ENCODE data around the gene PLD1.

PLD1 gene

DNA sequence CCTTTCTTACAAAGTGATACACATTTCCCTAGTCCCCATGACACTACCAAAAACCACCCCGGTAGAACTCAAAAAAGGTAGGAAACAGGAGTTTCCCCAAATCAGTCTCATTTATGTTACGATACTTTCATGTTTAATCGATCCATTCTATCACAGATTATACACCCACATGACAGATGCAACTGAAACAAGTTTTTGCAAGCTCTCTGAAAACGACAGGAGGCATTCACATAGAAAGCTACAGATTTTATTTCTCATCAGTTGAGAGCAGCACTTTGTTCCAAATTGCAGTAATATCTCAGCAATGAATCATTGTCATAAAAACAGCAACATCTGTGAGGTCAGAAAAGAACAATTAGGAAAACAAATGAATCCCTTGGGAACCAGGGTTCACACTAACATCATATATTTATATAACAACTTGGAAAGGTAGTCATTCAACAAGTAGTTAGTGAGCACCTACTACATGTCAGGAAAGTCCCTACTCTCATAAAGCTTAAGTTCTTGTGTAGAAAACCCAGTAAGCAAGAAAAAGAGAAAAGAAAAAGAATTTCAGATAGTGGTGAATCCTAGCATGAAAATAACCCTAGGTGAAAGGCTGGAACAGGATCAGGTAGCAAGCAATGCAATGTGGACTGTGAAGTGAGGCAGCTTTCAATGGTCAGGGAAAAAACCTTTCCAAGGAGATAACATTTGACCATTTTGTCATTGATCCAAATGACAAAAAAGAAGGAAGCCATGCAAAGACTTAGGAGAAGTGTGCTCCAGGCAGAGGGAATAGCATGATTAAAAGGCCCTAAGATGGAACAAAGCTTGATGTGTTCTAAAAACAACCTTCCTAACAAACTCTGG is 8.3 kb downstream of the PLD1 start (continued):
- TF ChIP-seq, protein P1, sequence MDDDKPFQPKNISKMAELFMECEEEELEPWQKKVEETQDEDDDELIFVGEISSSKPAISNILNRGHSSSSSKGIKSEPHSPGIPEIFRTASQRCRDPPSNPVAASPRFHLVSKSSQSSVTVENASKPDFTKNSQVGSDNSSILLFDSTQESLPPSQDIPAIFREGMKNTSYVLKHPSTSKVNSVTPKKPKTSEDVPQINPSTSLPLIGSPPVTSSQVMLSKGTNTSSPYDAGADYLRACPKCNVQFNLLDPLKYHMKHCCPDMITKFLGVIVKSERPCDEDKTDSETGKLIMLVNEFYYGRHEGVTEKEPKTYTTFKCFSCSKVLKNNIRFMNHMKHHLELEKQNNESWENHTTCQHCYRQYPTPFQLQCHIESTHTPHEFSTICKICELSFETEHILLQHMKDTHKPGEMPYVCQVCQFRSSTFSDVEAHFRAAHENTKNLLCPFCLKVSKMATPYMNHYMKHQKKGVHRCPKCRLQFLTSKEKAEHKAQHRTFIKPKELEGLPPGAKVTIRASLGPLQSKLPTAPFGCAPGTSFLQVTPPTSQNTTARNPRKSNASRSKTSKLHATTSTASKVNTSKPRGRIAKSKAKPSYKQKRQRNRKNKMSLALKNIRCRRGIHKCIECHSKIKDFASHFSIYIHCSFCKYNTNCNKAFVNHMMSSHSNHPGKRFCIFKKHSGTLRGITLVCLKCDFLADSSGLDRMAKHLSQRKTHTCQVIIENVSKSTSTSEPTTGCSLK (tag by site-specific recombination; IDR thresholded peaks at IDR 0.05) = no peak
- TF ChIP-seq SCRT2 (tag by site-specific recombination; IDR thresholded peaks at IDR 0.05) (peak; percentile 91), ZSCAN30 (tag by site-specific recombination; IDR thresholded peaks at IDR 0.05) (peak; percentile 56; the same call in 1 of the 2 replicates), ZNF777 (tag by site-specific recombination; IDR thresholded peaks at IDR 0.05; ENCODE audit: borderline replicate concordance) (no peak), KLF10 (tag by site-specific recombination; IDR thresholded peaks at IDR 0.05) (peak; percentile 67; the same call in 1 of the 2 replicates), OSR2 (tag by site-specific recombination; IDR thresholded peaks at IDR 0.05) (peak; percentile 88), FEZF1 (tag by site-specific recombination; IDR thresholded peaks at IDR 0.05) (peak; percentile 95), ZBTB1 (tag by site-specific recombination; IDR thresholded peaks at IDR 0.05) (peak; percentile 96)
- TF ChIP-seq, protein P2, sequence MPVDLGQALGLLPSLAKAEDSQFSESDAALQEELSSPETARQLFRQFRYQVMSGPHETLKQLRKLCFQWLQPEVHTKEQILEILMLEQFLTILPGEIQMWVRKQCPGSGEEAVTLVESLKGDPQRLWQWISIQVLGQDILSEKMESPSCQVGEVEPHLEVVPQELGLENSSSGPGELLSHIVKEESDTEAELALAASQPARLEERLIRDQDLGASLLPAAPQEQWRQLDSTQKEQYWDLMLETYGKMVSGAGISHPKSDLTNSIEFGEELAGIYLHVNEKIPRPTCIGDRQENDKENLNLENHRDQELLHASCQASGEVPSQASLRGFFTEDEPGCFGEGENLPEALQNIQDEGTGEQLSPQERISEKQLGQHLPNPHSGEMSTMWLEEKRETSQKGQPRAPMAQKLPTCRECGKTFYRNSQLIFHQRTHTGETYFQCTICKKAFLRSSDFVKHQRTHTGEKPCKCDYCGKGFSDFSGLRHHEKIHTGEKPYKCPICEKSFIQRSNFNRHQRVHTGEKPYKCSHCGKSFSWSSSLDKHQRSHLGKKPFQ (tag by site-specific recombination; IDR thresholded peaks at IDR 0.05) = peak; percentile 98
- TF ChIP-seq, protein P3, sequence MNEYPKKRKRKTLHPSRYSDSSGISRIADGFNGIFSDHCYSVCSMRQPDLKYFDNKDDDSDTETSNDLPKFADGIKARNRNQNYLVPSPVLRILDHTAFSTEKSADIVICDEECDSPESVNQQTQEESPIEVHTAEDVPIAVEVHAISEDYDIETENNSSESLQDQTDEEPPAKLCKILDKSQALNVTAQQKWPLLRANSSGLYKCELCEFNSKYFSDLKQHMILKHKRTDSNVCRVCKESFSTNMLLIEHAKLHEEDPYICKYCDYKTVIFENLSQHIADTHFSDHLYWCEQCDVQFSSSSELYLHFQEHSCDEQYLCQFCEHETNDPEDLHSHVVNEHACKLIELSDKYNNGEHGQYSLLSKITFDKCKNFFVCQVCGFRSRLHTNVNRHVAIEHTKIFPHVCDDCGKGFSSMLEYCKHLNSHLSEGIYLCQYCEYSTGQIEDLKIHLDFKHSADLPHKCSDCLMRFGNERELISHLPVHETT (tag by site-specific recombination; IDR thresholded peaks at IDR 0.05) = peak; percentile 81; the same call in 1 of the 2 replicates
- TF ChIP-seq, protein P4, sequence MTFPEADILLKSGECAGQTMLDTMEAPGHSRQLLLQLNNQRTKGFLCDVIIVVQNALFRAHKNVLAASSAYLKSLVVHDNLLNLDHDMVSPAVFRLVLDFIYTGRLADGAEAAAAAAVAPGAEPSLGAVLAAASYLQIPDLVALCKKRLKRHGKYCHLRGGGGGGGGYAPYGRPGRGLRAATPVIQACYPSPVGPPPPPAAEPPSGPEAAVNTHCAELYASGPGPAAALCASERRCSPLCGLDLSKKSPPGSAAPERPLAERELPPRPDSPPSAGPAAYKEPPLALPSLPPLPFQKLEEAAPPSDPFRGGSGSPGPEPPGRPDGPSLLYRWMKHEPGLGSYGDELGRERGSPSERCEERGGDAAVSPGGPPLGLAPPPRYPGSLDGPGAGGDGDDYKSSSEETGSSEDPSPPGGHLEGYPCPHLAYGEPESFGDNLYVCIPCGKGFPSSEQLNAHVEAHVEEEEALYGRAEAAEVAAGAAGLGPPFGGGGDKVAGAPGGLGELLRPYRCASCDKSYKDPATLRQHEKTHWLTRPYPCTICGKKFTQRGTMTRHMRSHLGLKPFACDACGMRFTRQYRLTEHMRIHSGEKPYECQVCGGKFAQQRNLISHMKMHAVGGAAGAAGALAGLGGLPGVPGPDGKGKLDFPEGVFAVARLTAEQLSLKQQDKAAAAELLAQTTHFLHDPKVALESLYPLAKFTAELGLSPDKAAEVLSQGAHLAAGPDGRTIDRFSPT (tag by site-specific recombination; IDR thresholded peaks at IDR 0.05) = peak; percentile 93
- TF ChIP-seq, protein P5, sequence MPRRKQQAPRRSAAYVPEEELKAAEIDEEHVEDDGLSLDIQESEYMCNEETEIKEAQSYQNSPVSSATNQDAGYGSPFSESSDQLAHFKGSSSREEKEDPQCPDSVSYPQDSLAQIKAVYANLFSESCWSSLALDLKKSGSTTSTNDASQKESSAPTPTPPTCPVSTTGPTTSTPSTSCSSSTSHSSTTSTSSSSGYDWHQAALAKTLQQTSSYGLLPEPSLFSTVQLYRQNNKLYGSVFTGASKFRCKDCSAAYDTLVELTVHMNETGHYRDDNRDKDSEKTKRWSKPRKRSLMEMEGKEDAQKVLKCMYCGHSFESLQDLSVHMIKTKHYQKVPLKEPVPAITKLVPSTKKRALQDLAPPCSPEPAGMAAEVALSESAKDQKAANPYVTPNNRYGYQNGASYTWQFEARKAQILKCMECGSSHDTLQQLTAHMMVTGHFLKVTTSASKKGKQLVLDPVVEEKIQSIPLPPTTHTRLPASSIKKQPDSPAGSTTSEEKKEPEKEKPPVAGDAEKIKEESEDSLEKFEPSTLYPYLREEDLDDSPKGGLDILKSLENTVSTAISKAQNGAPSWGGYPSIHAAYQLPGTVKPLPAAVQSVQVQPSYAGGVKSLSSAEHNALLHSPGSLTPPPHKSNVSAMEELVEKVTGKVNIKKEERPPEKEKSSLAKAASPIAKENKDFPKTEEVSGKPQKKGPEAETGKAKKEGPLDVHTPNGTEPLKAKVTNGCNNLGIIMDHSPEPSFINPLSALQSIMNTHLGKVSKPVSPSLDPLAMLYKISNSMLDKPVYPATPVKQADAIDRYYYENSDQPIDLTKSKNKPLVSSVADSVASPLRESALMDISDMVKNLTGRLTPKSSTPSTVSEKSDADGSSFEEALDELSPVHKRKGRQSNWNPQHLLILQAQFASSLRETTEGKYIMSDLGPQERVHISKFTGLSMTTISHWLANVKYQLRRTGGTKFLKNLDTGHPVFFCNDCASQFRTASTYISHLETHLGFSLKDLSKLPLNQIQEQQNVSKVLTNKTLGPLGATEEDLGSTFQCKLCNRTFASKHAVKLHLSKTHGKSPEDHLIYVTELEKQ (tag by site-specific recombination; IDR thresholded peaks at IDR 0.05; ENCODE audit: borderline replicate concordance) = peak; percentile 92
- TF ChIP-seq, protein P6, sequence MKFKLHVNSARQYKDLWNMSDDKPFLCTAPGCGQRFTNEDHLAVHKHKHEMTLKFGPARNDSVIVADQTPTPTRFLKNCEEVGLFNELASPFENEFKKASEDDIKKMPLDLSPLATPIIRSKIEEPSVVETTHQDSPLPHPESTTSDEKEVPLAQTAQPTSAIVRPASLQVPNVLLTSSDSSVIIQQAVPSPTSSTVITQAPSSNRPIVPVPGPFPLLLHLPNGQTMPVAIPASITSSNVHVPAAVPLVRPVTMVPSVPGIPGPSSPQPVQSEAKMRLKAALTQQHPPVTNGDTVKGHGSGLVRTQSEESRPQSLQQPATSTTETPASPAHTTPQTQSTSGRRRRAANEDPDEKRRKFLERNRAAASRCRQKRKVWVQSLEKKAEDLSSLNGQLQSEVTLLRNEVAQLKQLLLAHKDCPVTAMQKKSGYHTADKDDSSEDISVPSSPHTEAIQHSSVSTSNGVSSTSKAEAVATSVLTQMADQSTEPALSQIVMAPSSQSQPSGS (tag by site-specific recombination; IDR thresholded peaks at IDR 0.05; ENCODE audit: low read depth) = 0 out of 2 replicates have a peak, but pooled peaks have one; percentile 28

Measured in HEK293 (cell line).